Umbilical cord (tissue), 2 donors: ENCODE results near the gene FOXRED1. TPM values are rescaled to one million over a fixed set of nuclear protein-coding genes. Genes with fewer than 3 reads are reported as not detected.
"Not testable (repeated sequence)": the region's sequence is repeated elsewhere in the genome, so short reads cannot be mapped to it uniquely, and the experiment has no call there.

Experiments used
- DNase-seq: peaks from one replicate; pipeline ENCODE4 v3.0.0-alpha.2; 2015; ENCODE audit warnings: low spot score
- total RNA-seq: library from RNA; depleted of rRNA; stranded (reverse); fragments of >200 nt; gene quantifications from one replicate; pipeline ENCODE4 v1.2.3, GENCODE V29; 2014; ENCODE audit warnings: low replicate concordance; ENCODE audit not compliant: insufficient read depth

Gene FOXRED1
- total RNA-seq, 1 donor from 2014 or later: 7.7 TPM

- DNase-seq: no peak
Measured at GRCh38 chr11:126277322-126277721, 8.4 kb downstream of the FOXRED1 start.

- no peak for DNase-seq
Measured at GRCh38 chr11:126277780-126278179, 8.8 kb downstream of the FOXRED1 start.

GRCh38 chr11:126279191-126279590 lies 10.2 kb downstream of the FOXRED1 start:
- no peak for DNase-seq

- DNase-seq: no peak
Measured at GRCh38 chr11:126280595-126280994, 11.6 kb downstream of the FOXRED1 start.

GRCh38 chr11:126281245-126281644 lies 12.3 kb downstream of the FOXRED1 start:
- DNase-seq: no peak

GRCh38 chr11:126281666-126282175 lies 12.8 kb downstream of the FOXRED1 start:
- no peak for DNase-seq

- peak; percentile 78 for DNase-seq
Measured at GRCh38 chr11:126282361-126282735, 13.4 kb downstream of the FOXRED1 start.

GRCh38 chr11:126282736-126283591 lies 14.0 kb downstream of the FOXRED1 start, which contains the start of gene TIRAP:
Gene TIRAP, plus strand, starts transcription at chr11:126283093. Its CDS starts 7,802 bp downstream, at chr11:126290895.
- DNase-seq: peak; percentile 78

- peak; percentile 47 for DNase-seq
Measured at GRCh38 chr11:126284829-126285228, 15.9 kb downstream of the FOXRED1 start.

GRCh38 chr11:126288237-126288636 lies 19.3 kb downstream of the FOXRED1 start:
- no peak for DNase-seq

GRCh38 chr11:126290887-126291286 lies 21.9 kb downstream of the FOXRED1 start:
- DNase-seq: peak; percentile 86

GRCh38 chr11:126293726-126294125 lies 24.8 kb downstream of the FOXRED1 start:
- DNase-seq: no peak

- DNase-seq: no peak
Measured at GRCh38 chr11:126297004-126297403, 28.1 kb downstream of the FOXRED1 start.

- DNase-seq: peak; percentile 96
Measured at GRCh38 chr11:126303623-126304456, 34.9 kb downstream of the FOXRED1 start, which contains the start of gene DCPS. Gene DCPS, plus strand, starts transcription at chr11:126304060. Its CDS starts 21 bp downstream, at chr11:126304081.

GRCh38 chr11:126304457-126305075 lies 35.6 kb downstream of the FOXRED1 start:
- no peak for DNase-seq

- DNase-seq: no peak
Measured at GRCh38 chr11:126305699-126306098, 36.7 kb downstream of the FOXRED1 start.

GRCh38 chr11:126307706-126308105 lies 38.8 kb downstream of the FOXRED1 start:
- DNase-seq: peak; percentile 32

- DNase-seq: no peak
Measured at GRCh38 chr11:126308271-126308671, 39.3 kb downstream of the FOXRED1 start.

GRCh38 chr11:126308771-126309170 lies 39.8 kb downstream of the FOXRED1 start:
- DNase-seq: not testable (repeated sequence)

GRCh38 chr11:126310200-126310991 lies 41.4 kb downstream of the FOXRED1 start:
- DNase-seq: peak; percentile 86

- DNase-seq: no peak
Measured at GRCh38 chr11:126310992-126311310, 42.0 kb downstream of the FOXRED1 start.
